Erythroblast (primary cell): Measurements from ENCODE around the gene HPS1.

Experiments
- GATA1 ChIP-seq: IDR thresholded peaks from 2 replicates; pipeline ENCODE4 v1.6.1; 2011; ENCODE audit warnings: low read depth, mild to moderate bottlenecking, control low read depth, low read length, moderate library complexity
- POLR2A ChIP-seq: IDR thresholded peaks from 2 replicates; pipeline ENCODE4 v1.6.1; 2011; ENCODE audit warnings: mild to moderate bottlenecking, low read length

DNA sequence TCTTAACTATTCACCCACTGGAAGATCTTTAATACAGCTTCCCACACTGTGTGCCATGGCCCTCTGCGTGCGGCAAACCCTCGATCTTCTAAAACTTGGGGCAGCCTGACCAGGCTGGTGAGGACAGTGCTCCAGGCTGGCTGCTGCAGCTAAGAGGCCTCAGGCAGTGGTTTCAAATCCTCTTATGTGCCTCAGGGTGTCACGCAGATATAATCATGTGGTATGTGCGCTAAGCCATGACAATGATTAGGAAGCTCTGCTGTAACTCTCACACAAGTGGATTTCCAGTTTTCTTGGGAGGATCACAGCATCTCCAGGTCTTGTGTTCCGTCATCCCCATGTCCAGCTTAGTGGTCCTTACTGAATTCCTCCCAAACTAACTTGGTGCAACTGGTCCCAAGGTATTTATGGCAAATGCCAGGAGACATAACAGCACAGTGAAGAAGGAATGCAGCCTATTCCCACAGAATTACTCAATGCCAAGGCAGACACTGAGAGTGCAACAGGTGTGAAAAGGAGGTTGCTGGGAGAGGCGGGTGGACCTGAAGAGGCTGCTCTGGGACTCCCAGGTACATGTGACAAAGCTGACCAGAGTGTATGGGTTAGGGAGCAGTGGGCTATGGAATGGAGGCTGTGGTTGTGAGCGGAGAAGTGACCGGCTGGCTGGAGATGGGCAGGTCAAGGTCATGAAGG is 2.3 kb downstream of the HPS1 start:
- no peak for TF ChIP-seq POLR2A
- no peak for TF ChIP-seq GATA1
